Cortex of kidney (tissue), 1 donor: Measurements from ENCODE around the gene BCKDHB.

Experiments
- DNase-seq: peaks from one replicate; lab custom pipeline; 2025; lab: John Stamatoyannopoulos, UW

Gene BCKDHB

DNA sequence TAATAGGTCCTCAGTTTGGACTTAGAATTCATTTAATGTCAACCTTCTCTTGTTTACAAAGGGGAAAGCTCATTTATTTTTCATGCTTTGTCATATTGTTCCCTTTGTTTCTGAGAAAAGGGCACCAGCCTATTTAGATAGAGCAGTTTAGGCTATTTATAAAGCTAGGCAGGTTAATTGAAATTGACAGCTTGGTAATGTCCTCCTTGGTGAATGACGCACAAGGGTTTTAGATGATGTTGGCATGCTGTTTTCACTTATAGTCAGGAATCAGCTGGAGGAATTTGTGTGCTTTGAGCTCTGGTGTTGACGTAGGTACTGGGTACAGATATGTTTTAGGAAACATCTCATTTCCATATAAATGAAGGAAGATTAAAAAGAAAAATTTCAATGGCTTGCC, 45.2 kb downstream of the BCKDHB start:
- no peak for DNase-seq

DNA sequence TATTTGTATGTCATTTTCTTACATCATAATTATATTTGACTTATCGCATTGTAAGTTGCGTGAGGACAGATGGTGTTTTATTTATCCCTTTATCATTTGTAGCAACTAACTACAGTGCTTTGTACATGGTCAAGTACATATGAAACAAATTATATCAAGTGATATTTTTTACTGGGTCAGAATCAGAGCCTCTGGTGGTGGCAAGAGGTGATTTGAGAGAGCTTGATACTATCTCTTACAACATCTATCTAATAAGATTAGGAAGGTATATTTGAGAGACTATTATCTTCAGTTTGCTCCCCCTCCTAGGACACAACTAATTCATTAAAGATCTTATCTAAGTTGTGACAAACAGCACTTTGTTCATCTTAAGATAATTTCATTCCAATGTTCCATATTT, 47.7 kb downstream of the BCKDHB start:
- DNase-seq: no peak

DNA sequence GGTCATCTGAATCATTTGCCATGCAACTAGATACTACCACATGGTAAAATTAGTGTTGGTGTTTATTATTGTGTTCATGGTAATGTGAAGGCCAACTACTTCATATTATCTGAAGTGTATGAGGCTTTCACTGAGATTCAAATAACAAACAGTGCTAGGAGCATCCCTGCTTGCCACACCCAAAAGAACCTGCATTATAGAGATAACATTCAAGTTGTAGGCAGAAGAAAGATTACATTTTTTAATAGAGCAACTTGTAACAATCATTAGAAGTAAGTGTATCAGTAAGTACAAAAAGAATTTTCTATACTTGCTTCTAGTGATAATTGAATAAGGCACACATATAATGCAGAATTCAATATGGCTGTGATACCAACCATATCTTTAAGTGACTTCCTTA, 49.8 kb downstream of the BCKDHB start:
- DNase-seq: no peak

GRCh38 chr6:80158478-80158989, 52.1 kb downstream of the BCKDHB start:
- DNase-seq: no peak

- DNase-seq: no peak
Observed at GRCh38 chr6:80161434-80161833, 55.0 kb downstream of the BCKDHB start.

GRCh38 chr6:80163754-80164187, 57.3 kb downstream of the BCKDHB start:
- no peak for DNase-seq

DNA sequence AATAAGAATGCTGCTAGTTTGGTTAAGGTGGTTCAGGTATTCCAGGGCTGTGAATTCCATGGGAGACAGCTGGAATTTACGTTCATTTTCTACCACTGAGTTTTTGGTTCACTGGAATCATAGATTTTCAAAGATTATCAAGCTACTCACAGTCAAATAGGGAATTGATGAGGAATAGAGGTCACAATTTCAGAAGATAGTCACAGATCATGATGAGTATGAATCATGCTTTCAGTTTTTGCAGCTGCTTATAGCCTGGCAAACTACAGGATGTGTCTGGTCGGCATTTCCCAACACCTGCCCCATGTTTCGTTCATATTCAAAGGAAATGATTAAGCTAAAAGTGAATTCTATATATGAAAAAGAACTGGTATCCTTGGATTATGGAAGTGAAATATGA, 58.7 kb downstream of the BCKDHB start:
- DNase-seq: no peak

DNA sequence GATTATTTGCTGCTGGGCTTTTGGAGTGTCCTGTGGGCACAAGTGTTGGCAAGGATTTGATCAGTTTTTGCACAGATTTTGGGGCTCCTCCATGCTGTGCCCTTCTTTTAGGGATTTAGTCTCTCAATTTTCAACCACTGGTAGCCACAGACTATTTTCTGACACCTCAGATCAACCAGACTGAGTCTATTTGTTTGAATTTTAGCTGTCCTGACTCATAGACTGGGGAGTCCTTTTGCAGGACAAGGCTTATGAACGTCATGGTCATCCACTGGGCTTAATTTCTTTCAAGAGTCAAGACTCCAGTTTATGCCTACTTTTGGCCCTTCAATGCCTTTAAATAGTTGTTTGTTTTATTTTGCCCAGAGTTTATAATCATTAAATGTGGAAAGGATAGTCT, 59.3 kb downstream of the BCKDHB start:
- DNase-seq: no peak

DNA sequence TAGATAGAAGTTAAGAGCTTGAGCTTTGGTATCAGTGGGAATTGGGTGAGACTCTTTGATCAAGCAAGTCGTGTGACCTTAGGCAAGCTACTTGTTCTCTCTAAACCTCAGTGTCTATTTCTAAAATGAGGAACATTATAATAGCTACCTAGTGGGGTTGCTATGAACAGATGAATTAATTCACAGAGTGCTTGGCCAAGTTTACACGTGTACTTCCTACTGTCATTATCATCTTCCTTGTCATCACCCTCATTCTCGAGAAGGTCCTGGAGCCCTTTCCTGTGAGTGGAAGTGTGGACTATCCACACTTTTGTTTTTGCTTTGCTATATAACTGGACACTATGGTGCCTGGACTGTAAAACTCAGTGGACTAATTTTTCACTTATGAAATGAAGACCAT, 64.0 kb downstream of the BCKDHB start:
- DNase-seq: no peak

- no peak for DNase-seq
Observed at GRCh38 chr6:80173411-80173810, 66.9 kb downstream of the BCKDHB start.

DNA sequence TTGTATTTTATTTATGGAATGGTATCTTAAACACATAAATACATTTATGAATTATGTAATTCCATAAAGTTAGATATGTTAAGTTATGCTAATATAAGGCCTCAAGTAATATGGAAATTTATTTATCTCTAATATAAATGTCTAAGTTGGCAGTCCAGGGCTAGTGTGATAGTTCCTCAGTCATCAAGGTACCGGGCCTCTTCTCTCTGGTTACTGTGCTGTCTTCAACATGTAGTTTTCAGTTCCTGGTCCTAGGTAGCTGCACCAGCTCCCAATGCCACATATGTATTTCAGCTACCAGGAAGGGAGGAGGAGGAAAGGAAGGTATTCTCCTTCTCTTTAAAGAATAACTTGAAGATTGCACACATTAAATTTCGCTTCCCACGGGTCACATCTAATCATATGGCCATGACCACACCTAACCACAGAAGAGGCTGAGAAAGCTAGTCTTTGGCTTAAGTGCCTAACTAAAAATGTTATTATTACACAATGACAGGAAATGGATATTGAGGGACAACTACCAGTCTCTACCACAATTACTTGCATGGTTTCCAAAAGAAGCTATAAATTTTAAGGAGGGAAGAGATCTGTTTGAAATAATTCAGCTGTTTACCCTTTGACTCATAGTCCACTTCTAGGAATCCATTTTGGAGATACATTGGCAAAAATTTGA, 68.6 kb downstream of the BCKDHB start:
- no peak for DNase-seq

GRCh38 chr6:80179695-80180094, 73.2 kb downstream of the BCKDHB start:
- DNase-seq: no peak

GRCh38 chr6:80181352-80182081, 75.0 kb downstream of the BCKDHB start:
- DNase-seq: no peak

DNA sequence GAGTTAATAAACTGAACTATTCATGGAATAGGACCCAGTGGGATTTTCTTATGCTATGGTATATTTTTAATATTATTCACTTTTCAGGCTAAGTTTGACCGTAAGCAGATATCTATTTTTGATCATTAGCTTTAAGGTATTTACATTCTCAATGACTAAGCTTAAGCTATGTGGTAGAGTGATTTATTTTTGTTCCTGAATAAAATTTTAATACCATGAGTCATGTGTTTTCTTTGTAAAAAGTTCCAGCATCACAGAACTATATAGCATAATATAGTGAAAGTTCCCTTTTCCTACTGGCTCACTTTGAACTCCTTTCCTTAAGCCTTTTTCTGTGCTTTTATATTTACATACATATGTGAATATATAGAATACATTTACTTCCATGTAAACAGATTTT, 75.8 kb downstream of the BCKDHB start:
- DNase-seq: no peak

DNA sequence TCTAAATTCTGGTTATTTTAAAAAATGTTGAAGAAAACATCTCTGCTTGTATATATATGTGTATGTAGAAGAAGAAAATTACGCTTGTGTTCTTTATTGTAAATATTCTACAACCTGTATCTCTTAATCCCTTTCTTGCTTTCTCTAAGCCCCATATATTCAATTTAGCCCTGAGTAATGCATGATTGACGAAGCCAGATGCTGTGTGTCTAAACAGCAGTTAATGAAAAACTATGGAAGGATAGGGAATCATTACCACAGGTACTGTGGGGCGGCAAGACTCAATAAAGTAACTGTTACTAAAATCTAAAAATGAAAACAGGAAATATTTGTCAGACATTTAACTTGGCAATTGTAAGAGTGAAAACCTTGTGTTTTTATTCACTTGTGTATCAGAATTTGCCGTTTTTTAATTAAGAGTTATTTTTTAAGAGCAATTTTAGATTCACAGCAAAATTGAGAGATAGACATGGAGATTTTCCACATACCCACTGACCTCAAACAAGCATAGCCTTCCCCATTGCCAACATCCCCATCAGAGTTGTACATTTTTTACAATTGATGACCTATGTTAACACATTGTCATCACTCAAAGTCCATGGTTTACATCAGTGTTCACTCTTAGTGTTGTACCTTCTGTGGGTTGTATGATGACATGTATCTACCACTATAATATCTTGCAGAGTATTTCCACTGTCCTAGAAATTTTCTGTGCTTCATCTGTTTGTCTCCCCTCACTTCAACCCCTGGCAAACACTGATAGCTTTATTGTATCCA, 76.7 kb downstream of the BCKDHB start:
- no peak for DNase-seq

GRCh38 chr6:80185492-80185891, 79.0 kb downstream of the BCKDHB start:
- no peak for DNase-seq

GRCh38 chr6:80186082-80186481, 79.6 kb downstream of the BCKDHB start:
- DNase-seq: no peak

GRCh38 chr6:80196906-80197305, 90.4 kb downstream of the BCKDHB start:
- no peak for DNase-seq

GRCh38 chr6:80197474-80197873, 91.0 kb downstream of the BCKDHB start:
- DNase-seq: no peak

DNA sequence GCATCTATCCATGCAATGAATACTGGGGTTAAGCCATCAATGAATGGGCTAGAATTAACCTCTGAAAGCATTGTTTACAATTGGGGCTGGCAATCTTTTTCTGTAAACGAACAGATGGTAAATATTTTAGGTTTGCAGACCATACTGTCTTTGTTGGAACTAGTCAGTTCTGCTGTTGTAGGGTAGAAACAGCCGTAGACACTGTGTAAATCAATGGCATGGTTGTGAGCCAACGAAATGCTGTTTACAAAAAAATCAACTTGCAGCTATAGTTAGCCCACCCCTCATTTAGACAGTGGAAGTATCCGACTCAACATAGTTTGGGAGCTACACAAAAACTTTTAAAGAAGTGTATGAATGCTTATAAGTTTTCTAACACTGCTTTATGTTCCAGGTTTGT, 91.5 kb downstream of the BCKDHB start:
- no peak for DNase-seq

DNA sequence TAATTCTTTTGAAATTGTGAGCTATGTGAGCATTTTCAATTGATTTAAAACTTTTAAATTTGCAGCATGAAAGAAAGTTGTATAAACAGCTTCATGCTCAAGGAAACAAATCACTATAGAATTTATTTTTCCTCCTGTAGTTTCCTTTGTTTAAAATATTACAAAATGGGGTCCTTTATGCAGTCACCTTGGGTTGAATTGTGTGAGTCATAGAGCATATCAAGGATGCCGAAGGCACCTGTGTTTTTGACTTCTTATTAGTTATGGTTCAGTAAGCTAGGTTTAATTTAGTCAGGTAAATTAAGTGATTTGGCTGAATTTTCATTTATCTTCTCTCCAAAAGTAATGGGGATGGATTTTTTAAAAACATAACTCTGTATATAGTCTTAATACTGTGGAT, 96.8 kb downstream of the BCKDHB start:
- no peak for DNase-seq

- DNase-seq: no peak
Observed at GRCh38 chr6:80205404-80205803, 98.9 kb downstream of the BCKDHB start.

DNA sequence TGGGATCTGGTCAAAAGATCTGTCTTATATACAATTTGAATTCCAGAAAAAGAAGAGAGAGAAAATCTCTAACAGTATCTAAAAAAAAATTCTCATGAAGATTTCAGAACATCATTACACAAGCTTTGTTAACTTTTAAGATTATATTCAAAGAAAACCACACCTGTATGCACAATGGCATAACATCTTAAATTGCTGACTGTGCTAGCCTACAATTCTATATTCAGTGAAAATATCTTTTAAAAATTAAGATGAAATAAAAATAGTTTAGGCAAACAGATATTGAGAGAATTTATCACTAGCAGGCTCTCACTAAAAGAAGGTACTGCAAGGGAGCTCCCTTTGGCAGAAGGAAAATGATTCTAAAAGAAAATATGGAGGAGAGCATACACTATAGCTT, 100.3 kb downstream of the BCKDHB start:
- no peak for DNase-seq
